Activated T-cell treated with anti-CD3 and anti-CD28 coated beads, Interleukin-2, amount 50 U/mL, for 72 hours (primary cell): ENCODE results near the gene RBM44. TPM values are rescaled to one million over a fixed set of nuclear protein-coding genes. Genes with fewer than 3 reads are reported as not detected.
"Not testable (repeated sequence)": the region's sequence is repeated elsewhere in the genome, so short reads cannot be mapped to it uniquely, and the experiment has no call there.

Experiments
- ATAC-seq, 2 donors: fragments of 150-1000 bp; cut with Tn5 transposase; replicated peaks in 1 of 2; 2 replicates each; pipeline ENCODE4 v1.10.0; 2021; ENCODE audit warnings: moderate library complexity in 2 of 2, mild to moderate bottlenecking in 1 of 2
- DNase-seq, 2 donors: peaks; one replicate each; pipeline ENCODE4 v3.0.0; 2021 to 2022; ENCODE audit warnings: mixed read lengths in 1 of 2
- H3K27ac Mint-ChIP-seq: one replicate; pipeline ENCODE4 v1.8.0; 2022; ENCODE audit warnings: mild to moderate bottlenecking, moderate library complexity, mixed read lengths
- H3K27me3 Mint-ChIP-seq: one replicate; pipeline ENCODE4 v1.8.0; 2022; ENCODE audit warnings: low read depth, mixed read lengths
- H3K36me3 Mint-ChIP-seq, 2 donors: one replicate each; pipeline ENCODE4 v1.8.0; 2022; ENCODE audit warnings: mixed read lengths in 2 of 2, mild to moderate bottlenecking in 1 of 2; ENCODE audit not compliant: insufficient read depth in 2 of 2
- H3K4me1 Mint-ChIP-seq: one replicate; pipeline ENCODE4 v1.8.0; 2022; ENCODE audit warnings: low read depth, mixed read lengths
- H3K4me3 Mint-ChIP-seq, 2 donors: one replicate each; pipeline ENCODE4 v1.8.0; 2022; ENCODE audit warnings: mild to moderate bottlenecking in 2 of 2, mixed read lengths in 2 of 2, moderate library complexity in 2 of 2
- H3K9me3 Mint-ChIP-seq, 2 donors: one replicate each; pipeline ENCODE4 v1.8.0; 2022; ENCODE audit warnings: mixed read lengths in 2 of 2
- total RNA-seq, 2 donors: library from RNA; stranded (reverse); gene quantifications; one replicate each; pipeline ENCODE4 v1.2.3, GENCODE V29; 2022

Gene RBM44
- total RNA-seq, 2 donors from 2014 or later: 1.9 TPM

GRCh38 chr2:237863102-237863511 lies 64.5 kb downstream of the RBM44 start:
- Mint-ChIP-seq H3K4me3 (no peak overlapping the region), H3K27me3 (peaks cover 26% of the 10 kb centered on the region), H3K27ac (no peak overlapping the region), H3K9me3 (no peaks in the 10 kb centered on the region), H3K36me3 (no peaks in the 10 kb centered on the region), H3K4me1 (peaks cover 14% of the 10 kb centered on the region)
- ATAC-seq (no peak), DNase-seq (no peak)

GRCh38 chr2:237863689-237864443 lies 65.3 kb downstream of the RBM44 start:
- no peak overlapping the region for H3K27ac Mint-ChIP-seq
- ATAC-seq (no peak), DNase-seq (no peak)
- no peaks in the 10 kb centered on the region for H3K9me3 Mint-ChIP-seq
- H3K4me1 Mint-ChIP-seq: peaks cover 15% of the 10 kb centered on the region
- peaks cover 25% of the 10 kb centered on the region for H3K27me3 Mint-ChIP-seq
- no peaks in the 10 kb centered on the region for H3K36me3 Mint-ChIP-seq
- no peak overlapping the region for H3K4me3 Mint-ChIP-seq

GRCh38 chr2:237864444-237864931 lies 65.9 kb downstream of the RBM44 start:
- H3K4me1 Mint-ChIP-seq: peaks cover 18% of the 10 kb centered on the region
- peaks cover 27% of the 10 kb centered on the region for H3K27me3 Mint-ChIP-seq
- DNase-seq (no peak), ATAC-seq (no peak)
- H3K4me3 Mint-ChIP-seq: no peak overlapping the region
- H3K36me3 Mint-ChIP-seq: no peaks in the 10 kb centered on the region
- H3K27ac Mint-ChIP-seq: no peak overlapping the region
- no peaks in the 10 kb centered on the region for H3K9me3 Mint-ChIP-seq

GRCh38 chr2:237864940-237865622 lies 66.5 kb downstream of the RBM44 start:
- H3K27me3 Mint-ChIP-seq: peaks cover 28% of the 10 kb centered on the region
- no peaks in the 10 kb centered on the region for H3K9me3 Mint-ChIP-seq
- DNase-seq: no peak
- H3K27ac Mint-ChIP-seq: no peak overlapping the region
- peaks cover 21% of the 10 kb centered on the region for H3K4me1 Mint-ChIP-seq
- no peak for ATAC-seq
- no peak overlapping the region for H3K4me3 Mint-ChIP-seq
- no peaks in the 10 kb centered on the region for H3K36me3 Mint-ChIP-seq

- DNase-seq (no peak), ATAC-seq (no peak)
- H3K4me3 Mint-ChIP-seq: no peak overlapping the region
- H3K27me3 Mint-ChIP-seq: peaks cover 27% of the 10 kb centered on the region
- H3K36me3 Mint-ChIP-seq: no peaks in the 10 kb centered on the region
- peaks cover 23% of the 10 kb centered on the region for H3K4me1 Mint-ChIP-seq
- no peak overlapping the region for H3K27ac Mint-ChIP-seq
- H3K9me3 Mint-ChIP-seq: no peaks in the 10 kb centered on the region
Measured at GRCh38 chr2:237865623-237866041, 67.1 kb downstream of the RBM44 start.

- peaks cover 25% of the 10 kb centered on the region for H3K4me1 Mint-ChIP-seq
- no peak overlapping the region for H3K27ac Mint-ChIP-seq
- no peak overlapping the region for H3K4me3 Mint-ChIP-seq
- ATAC-seq (no peak), DNase-seq (no peak)
- no peaks in the 10 kb centered on the region for H3K36me3 Mint-ChIP-seq
- H3K27me3 Mint-ChIP-seq: peaks cover 24% of the 10 kb centered on the region
- H3K9me3 Mint-ChIP-seq: no peaks in the 10 kb centered on the region
Measured at GRCh38 chr2:237866101-237866621, 67.6 kb downstream of the RBM44 start.

GRCh38 chr2:237867465-237867864 lies 68.9 kb downstream of the RBM44 start:
- Mint-ChIP-seq H3K9me3 (no peaks in the 10 kb centered on the region), H3K27ac (no peak overlapping the region), H3K4me1 (peaks cover 30% of the 10 kb centered on the region), H3K27me3 (peaks cover 30% of the 10 kb centered on the region), H3K36me3 (no peaks in the 10 kb centered on the region), H3K4me3 (no peak overlapping the region)
- DNase-seq (no peak), ATAC-seq (no peak)

GRCh38 chr2:237868074-237868473 lies 69.5 kb downstream of the RBM44 start:
- H3K4me3 Mint-ChIP-seq: not testable (repeated sequence)
- H3K27me3 Mint-ChIP-seq: peaks cover 30% of the 10 kb centered on the region

GRCh38 chr2:237868631-237869342 lies 70.2 kb downstream of the RBM44 start:
- ATAC-seq (peak in 1 of 2 donors; percentile 59), DNase-seq (no peak)
- no peaks in the 10 kb centered on the region for H3K9me3 Mint-ChIP-seq
- peaks cover 30% of the 10 kb centered on the region for H3K4me1 Mint-ChIP-seq
- H3K4me3 Mint-ChIP-seq: peak overlapping the region; percentile 18 to 21
- no peak overlapping the region for H3K27ac Mint-ChIP-seq
- H3K36me3 Mint-ChIP-seq: no peaks in the 10 kb centered on the region
- H3K27me3 Mint-ChIP-seq: peaks cover 30% of the 10 kb centered on the region

More at GRCh38 chr2:237868074-237868473, 69.5 kb downstream of the RBM44 start:
- not testable (repeated sequence) for ATAC-seq, DNase-seq, H3K27ac Mint-ChIP-seq, H3K9me3 Mint-ChIP-seq, H3K36me3 Mint-ChIP-seq
- H3K4me1 Mint-ChIP-seq: peaks cover 30% of the 10 kb centered on the region

GRCh38 chr2:237869343-237870102 lies 70.9 kb downstream of the RBM44 start:
- H3K27me3 Mint-ChIP-seq: peaks cover 30% of the 10 kb centered on the region
- H3K27ac Mint-ChIP-seq: no peak overlapping the region

GRCh38 chr2:237870126-237870525 lies 71.5 kb downstream of the RBM44 start:
- peaks cover 30% of the 10 kb centered on the region for H3K27me3 Mint-ChIP-seq

More at GRCh38 chr2:237869343-237870102, 70.9 kb downstream of the RBM44 start:
- Mint-ChIP-seq H3K9me3 (no peaks in the 10 kb centered on the region), H3K4me3 (peak overlapping the region; percentile 13 to 21), H3K4me1 (peaks cover 30% of the 10 kb centered on the region), H3K36me3 (no peaks in the 10 kb centered on the region)
- ATAC-seq: peak; percentile 25 to 38
- no peak for DNase-seq

More at GRCh38 chr2:237870126-237870525, 71.5 kb downstream of the RBM44 start:
- Mint-ChIP-seq H3K27ac (no peak overlapping the region), H3K4me1 (peaks cover 30% of the 10 kb centered on the region), H3K4me3 (no peak overlapping the region), H3K36me3 (no peaks in the 10 kb centered on the region), H3K9me3 (no peaks in the 10 kb centered on the region)
- DNase-seq: no peak
- no peak for ATAC-seq
